Activated T-cell treated with anti-CD3 and anti-CD28 coated beads, Interleukin-2, amount 50 U/mL, for 72 hours (primary cell): ENCODE measurements around the gene MARCHF11. TPM values are rescaled to one million over a fixed set of nuclear protein-coding genes. Genes with fewer than 3 reads are reported as not detected.

Experiments
- ATAC-seq, 2 donors: fragments of 150-1000 bp; cut with Tn5 transposase; replicated peaks in 1 of 2; 2 replicates each; pipeline ENCODE4 v1.10.0; 2021; ENCODE audit warnings: moderate library complexity in 2 of 2, mild to moderate bottlenecking in 1 of 2
- DNase-seq, 2 donors: peaks; one replicate each; pipeline ENCODE4 v3.0.0; 2021 to 2022; ENCODE audit warnings: mixed read lengths in 1 of 2
- H3K27ac Mint-ChIP-seq: one replicate; pipeline ENCODE4 v1.8.0; 2022; ENCODE audit warnings: mild to moderate bottlenecking, moderate library complexity, mixed read lengths
- H3K27me3 Mint-ChIP-seq: one replicate; pipeline ENCODE4 v1.8.0; 2022; ENCODE audit warnings: low read depth, mixed read lengths
- H3K36me3 Mint-ChIP-seq, 2 donors: one replicate each; pipeline ENCODE4 v1.8.0; 2022; ENCODE audit warnings: mixed read lengths in 2 of 2, mild to moderate bottlenecking in 1 of 2; ENCODE audit not compliant: insufficient read depth in 2 of 2
- H3K4me1 Mint-ChIP-seq: one replicate; pipeline ENCODE4 v1.8.0; 2022; ENCODE audit warnings: low read depth, mixed read lengths
- H3K4me3 Mint-ChIP-seq, 2 donors: one replicate each; pipeline ENCODE4 v1.8.0; 2022; ENCODE audit warnings: mild to moderate bottlenecking in 2 of 2, mixed read lengths in 2 of 2, moderate library complexity in 2 of 2
- H3K9me3 Mint-ChIP-seq, 2 donors: one replicate each; pipeline ENCODE4 v1.8.0; 2022; ENCODE audit warnings: mixed read lengths in 2 of 2
- total RNA-seq, 2 donors: library from RNA; stranded (reverse); gene quantifications; one replicate each; pipeline ENCODE4 v1.2.3, GENCODE V29; 2022

MARCHF11 gene
- total RNA-seq, 2 donors from 2014 or later = not detected

DNA sequence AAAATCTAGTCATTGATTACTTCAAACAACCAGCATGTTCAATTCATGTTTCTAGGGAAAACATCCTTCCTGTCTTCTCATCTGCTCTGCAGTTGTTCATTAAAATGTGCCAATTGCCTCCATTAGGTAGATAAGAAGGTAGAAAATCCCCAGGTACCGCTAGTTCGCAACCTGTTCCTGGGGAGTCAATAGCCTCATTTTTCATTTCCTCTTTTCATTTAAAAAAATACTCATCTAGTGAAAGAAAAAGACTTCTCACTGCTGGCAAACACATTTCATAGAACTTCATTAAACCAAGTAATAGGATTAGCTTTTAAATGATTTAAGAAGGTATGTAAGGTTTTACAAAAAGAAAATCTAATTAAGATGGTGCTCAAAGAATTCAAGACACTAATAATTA, 113.3 kb downstream of the MARCHF11 start:
- H3K4me1 Mint-ChIP-seq = no peaks in the 10 kb centered on the region
- H3K27me3 Mint-ChIP-seq = no peaks in the 10 kb centered on the region
- peaks cover 3% of the 10 kb centered on the region in 2 donors for H3K9me3 Mint-ChIP-seq
- ATAC-seq (no peak), DNase-seq (no peak)
- no peaks in the 10 kb centered on the region for H3K36me3 Mint-ChIP-seq
- no peak overlapping the region for H3K4me3 Mint-ChIP-seq
- H3K27ac Mint-ChIP-seq = no peak overlapping the region

DNA sequence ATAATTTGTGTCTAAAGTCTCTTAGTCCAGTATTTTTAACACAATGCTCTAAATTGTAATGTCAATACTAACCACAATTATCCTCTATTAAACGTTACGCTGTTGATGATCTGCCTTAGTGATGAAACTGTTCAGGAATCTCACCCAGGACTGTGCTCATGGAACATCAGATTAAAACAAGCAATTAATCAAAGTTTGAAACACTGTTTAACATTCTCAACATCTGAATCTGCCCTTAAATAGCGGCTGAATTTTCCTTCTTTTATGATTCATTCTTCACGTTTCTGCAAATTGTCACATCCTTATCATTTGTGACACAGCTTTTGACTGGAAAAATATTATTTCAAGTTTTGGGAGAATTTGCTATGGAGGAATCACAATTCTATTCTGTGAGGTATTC, 113.8 kb downstream of the MARCHF11 start:
- H3K27ac Mint-ChIP-seq = no peak overlapping the region
- no peak for ATAC-seq

DNA sequence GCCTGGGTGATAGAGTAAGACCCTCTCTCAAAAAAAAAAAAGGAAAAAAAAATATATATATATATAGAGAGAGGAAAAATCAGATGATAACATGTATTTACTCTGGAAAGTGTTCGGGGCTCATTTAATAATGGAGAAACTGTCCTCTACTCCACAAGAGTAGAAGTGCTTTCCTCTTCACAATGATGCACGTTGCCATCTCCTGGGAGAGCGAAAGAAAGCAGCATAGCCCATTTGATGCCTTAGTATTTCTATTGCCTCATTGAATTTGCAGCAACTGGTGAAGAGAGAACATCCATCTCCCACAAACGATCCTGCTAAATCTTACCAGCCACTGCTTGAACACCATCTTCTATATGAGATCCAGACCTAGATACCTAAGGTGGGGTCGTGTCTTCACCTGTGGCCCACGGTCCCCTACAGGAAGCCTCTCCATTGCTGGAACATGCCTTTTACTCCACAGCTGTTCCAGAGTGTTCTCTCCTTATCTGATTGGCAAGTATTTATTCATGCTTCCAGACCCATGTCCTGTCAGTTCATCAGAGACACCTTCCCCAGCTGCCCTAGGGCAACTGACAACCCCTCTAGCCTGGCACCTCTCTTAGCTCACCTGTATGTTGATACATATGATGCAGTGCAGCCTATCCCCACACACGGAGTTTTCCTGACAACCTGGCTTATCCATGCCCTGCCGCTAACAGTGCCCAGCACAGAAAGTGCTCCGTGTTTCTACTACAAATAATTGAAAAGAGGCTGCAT, 115.3 kb downstream of the MARCHF11 start:
- no peak for DNase-seq
- no peaks in the 10 kb centered on the region for H3K36me3 Mint-ChIP-seq
- no peaks in the 10 kb centered on the region for H3K27me3 Mint-ChIP-seq
- H3K27ac Mint-ChIP-seq = no peak overlapping the region
- no peak overlapping the region for H3K4me3 Mint-ChIP-seq
- H3K9me3 Mint-ChIP-seq = peaks cover 6 to 9% of the 10 kb centered on the region in 2 donors
- no peak for ATAC-seq
- no peaks in the 10 kb centered on the region for H3K4me1 Mint-ChIP-seq

More for the DNA sequence above, 113.8 kb downstream of the MARCHF11 start:
- Mint-ChIP-seq H3K36me3 (no peaks in the 10 kb centered on the region), H3K27me3 (no peaks in the 10 kb centered on the region), H3K9me3 (peaks cover 3 to 5% of the 10 kb centered on the region in 2 donors), H3K4me1 (no peaks in the 10 kb centered on the region), H3K4me3 (no peak overlapping the region)
- DNase-seq = no peak

DNA sequence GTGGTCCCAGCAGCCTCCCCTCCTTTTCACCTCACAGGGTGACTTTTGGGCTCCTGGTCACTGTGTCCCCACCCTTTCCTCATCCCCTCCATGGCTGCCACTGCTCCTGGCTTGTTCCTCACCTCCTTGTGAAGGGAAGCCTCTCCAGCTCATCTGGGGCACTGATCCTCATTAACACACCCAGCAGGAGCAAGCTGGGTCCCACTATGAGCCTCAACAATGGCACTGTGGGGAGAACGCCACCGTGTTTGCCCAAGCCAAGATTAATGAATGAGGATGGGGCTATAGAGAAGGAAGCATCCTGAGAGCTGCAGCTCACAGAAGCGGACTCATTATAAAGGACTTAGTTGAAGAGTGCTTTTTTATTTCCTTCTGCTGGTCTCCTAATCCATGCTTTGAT, 118.4 kb downstream of the MARCHF11 start:
- Mint-ChIP-seq H3K27ac (no peak overlapping the region), H3K4me3 (no peak overlapping the region), H3K36me3 (no peaks in the 10 kb centered on the region), H3K9me3 (peaks cover 8 to 15% of the 10 kb centered on the region in 2 donors), H3K4me1 (no peaks in the 10 kb centered on the region), H3K27me3 (no peaks in the 10 kb centered on the region)
- no peak for ATAC-seq
- DNase-seq = no peak

DNA sequence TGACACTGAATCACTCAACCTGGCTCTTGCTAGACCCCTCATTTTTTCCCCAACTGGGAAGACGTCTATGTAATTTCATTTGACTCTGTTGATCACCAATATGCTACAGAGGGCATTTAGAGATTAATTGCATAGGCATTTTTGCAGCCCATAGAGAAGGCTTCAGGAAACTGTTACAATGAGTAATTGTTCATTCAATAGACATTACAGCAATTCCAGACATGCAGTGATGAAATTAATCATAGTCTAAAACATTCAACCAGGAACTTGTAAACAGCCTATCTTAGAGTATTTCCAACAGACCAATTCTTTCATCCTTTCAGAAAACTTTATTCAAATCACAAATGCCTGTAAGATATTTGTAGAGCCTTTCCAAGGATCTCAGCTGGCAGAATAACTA, 122.3 kb downstream of the MARCHF11 start:
- ATAC-seq (no peak), DNase-seq (no peak)
- Mint-ChIP-seq H3K27me3 (no peaks in the 10 kb centered on the region), H3K4me1 (no peaks in the 10 kb centered on the region), H3K9me3 (peaks cover 8 to 20% of the 10 kb centered on the region in 2 donors), H3K36me3 (no peaks in the 10 kb centered on the region), H3K4me3 (no peak overlapping the region), H3K27ac (no peak overlapping the region)

DNA sequence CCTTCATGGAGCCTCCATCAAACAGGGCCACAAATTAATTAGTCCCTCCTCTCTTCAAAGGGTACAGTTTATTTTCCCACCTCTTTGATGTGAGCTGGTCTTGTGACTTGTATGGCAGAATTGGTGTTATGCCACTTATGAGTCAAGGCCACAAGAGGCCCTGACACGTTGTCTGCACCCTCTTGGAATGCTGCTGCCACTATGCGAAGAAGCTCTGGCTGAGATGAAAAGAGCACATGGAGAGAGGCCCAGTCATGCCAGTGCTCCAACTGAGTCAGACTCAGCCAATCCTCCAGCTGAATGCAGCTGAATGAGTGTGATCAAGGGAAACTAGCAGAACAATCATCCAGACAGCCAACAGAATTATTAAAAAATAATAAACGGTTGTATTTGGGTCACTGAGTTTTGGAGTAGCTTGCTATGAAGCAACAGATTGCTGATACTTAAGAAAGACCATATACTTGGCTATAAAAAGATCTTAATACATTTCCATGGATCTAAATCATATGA, 128.3 kb downstream of the MARCHF11 start:
- ATAC-seq (no peak), DNase-seq (no peak)
- H3K4me3 Mint-ChIP-seq = no peak overlapping the region
- H3K27me3 Mint-ChIP-seq = no peaks in the 10 kb centered on the region
- H3K27ac Mint-ChIP-seq = no peak overlapping the region
- H3K4me1 Mint-ChIP-seq = no peaks in the 10 kb centered on the region
- peaks cover 0 to 1% of the 10 kb centered on the region in 2 donors for H3K36me3 Mint-ChIP-seq
- H3K9me3 Mint-ChIP-seq = peaks cover 3 to 11% of the 10 kb centered on the region in 2 donors

DNA sequence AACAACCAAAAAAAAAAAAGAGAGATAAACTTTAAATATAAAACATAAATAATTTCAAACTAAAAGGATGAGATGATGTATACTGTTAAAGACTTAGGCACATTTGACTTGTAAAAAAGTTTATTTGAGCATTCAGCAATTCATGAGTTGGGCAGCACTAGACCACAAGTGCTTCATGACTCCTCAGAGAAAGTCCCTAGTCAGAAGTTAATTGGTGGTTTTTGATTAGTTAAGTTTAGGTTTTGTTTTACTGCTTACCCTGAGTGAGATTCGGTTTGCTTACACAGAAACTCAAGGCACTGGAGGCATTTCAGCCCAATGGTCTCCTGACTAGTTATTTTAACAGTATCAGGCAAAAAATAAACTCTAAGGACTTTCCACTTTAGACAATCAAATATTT, 129.2 kb downstream of the MARCHF11 start:
- Mint-ChIP-seq H3K36me3 (peaks cover 0 to 1% of the 10 kb centered on the region in 2 donors), H3K4me1 (no peaks in the 10 kb centered on the region), H3K27ac (no peak overlapping the region), H3K27me3 (no peaks in the 10 kb centered on the region), H3K4me3 (no peak overlapping the region), H3K9me3 (peaks cover 3 to 13% of the 10 kb centered on the region in 2 donors)
- no peak for ATAC-seq
- no peak for DNase-seq

DNA sequence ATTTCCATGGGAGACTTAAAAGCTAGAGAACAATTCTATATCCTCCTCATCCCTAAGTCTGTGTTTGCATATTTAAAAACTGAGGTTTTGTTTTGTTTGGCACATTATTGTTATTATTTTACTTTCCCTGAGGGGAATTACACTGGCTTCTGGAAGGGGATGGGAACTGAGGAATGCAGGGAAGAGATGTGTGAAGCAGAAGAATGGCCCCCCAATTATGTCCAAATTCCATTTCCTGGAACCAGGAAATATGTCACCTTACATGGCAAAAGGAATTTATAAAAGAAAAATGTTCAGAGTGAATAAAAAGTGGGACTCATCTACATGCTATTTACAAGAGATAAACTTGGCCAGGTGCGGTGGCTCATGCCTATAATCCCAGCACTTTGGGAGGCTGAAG, 129.8 kb downstream of the MARCHF11 start:
- Mint-ChIP-seq H3K4me1 (no peaks in the 10 kb centered on the region), H3K27me3 (no peaks in the 10 kb centered on the region), H3K4me3 (no peak overlapping the region), H3K9me3 (peaks cover 3 to 13% of the 10 kb centered on the region in 2 donors), H3K27ac (no peak overlapping the region), H3K36me3 (peaks cover 0 to 1% of the 10 kb centered on the region in 2 donors)
- ATAC-seq (no peak), DNase-seq (no peak)

DNA sequence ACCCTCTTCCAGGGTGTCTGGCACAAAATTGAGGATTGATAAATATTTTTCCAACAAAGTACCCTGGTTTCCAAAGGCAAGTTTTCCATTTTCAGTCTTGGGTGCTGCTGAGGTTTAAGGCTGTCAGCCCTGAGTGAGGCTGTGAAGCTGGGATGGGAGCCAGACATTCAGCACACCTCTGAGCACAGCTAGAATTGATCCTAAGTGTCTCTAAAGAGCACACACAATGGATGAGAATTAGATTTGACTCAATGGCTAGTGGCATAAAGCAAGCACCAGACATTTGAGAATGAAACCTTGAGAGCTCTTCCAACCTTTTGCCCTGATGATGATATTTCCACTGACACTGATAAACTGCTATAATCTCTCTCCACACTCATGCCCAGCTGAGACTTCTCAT, 131.5 kb downstream of the MARCHF11 start:
- H3K27me3 Mint-ChIP-seq = no peaks in the 10 kb centered on the region
- no peak overlapping the region for H3K27ac Mint-ChIP-seq
- ATAC-seq (no peak), DNase-seq (no peak)
- H3K36me3 Mint-ChIP-seq = peaks cover 0 to 1% of the 10 kb centered on the region in 2 donors
- peaks cover 3 to 10% of the 10 kb centered on the region in 2 donors for H3K9me3 Mint-ChIP-seq
- H3K4me3 Mint-ChIP-seq = no peak overlapping the region
- H3K4me1 Mint-ChIP-seq = no peaks in the 10 kb centered on the region

DNA sequence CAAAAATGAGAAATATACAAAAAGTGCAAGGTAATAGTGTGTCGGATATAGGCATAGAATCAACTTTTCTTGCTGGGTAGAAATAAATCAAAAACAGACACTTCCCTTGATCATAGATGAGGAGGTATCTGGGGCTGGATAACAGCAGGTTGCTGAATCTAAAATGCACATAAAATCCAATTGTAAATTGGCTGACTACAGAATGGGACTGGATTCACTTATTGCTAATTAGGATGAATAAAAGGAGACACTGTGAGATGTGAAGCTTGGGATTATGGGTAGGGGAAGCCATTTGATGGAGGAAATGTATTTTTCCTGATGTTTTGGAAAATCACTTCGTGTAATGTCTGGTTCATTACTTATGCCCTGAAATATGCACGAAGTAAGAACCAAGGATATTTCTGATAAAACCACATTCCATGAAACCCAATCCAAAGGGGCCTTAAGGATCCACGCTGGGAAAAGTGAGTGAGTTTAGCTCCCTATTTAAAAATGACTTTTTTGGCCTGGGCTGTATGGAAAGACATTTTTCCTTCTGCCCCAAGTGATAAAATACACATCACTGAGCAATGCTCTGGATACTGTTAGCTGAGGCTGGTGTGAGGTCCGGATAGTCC, 136.1 kb downstream of the MARCHF11 start:
- no peak for ATAC-seq
- no peaks in the 10 kb centered on the region for H3K27me3 Mint-ChIP-seq

DNA sequence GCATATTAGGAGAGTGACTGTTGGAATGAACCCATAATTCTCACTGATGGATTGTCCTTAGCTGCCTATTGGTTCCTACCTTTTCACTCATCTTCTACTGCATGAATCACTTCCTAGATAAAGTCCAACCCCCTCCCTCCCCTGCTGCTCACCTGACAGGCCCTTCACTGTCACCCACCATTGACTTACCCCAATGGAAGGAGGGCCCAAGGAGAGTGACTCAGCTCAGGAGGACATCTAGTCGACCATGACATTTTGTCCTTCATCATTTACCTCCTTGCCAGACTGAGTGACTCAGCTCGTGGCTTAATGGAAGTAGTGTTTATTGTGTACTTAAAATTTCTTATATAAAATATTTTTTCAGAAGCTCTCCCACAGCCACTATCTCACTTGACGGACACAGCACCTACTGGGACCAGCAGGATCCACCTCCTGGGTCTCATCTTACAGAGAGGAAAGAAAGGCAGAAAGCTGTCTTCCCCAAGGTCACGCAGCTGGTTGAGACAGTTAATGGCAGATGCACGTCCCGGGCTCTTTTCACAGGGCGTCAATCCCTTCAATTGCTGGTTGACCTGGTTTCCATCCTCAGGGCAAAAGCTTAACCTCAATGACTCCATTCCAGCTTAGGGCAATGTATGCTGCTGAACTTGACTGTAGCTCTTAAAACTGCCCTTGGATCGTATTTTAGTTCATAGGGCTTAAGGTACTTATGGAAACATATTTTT, 142.3 kb downstream of the MARCHF11 start:
- H3K27ac Mint-ChIP-seq = no peak overlapping the region
- H3K4me1 Mint-ChIP-seq = no peaks in the 10 kb centered on the region
- no peaks in the 10 kb centered on the region for H3K36me3 Mint-ChIP-seq
- DNase-seq (no peak), ATAC-seq (no peak)
- no peaks in the 10 kb centered on the region for H3K27me3 Mint-ChIP-seq
- peaks cover 1 to 2% of the 10 kb centered on the region in 2 donors for H3K9me3 Mint-ChIP-seq
- no peak overlapping the region for H3K4me3 Mint-ChIP-seq

More for the DNA sequence above, 136.1 kb downstream of the MARCHF11 start:
- H3K27ac Mint-ChIP-seq = no peak overlapping the region
- H3K4me1 Mint-ChIP-seq = no peaks in the 10 kb centered on the region
- H3K36me3 Mint-ChIP-seq = peaks cover 0 to 1% of the 10 kb centered on the region in 2 donors
- DNase-seq = no peak
- H3K4me3 Mint-ChIP-seq = no peak overlapping the region
- peaks cover 4 to 8% of the 10 kb centered on the region in 2 donors for H3K9me3 Mint-ChIP-seq

DNA sequence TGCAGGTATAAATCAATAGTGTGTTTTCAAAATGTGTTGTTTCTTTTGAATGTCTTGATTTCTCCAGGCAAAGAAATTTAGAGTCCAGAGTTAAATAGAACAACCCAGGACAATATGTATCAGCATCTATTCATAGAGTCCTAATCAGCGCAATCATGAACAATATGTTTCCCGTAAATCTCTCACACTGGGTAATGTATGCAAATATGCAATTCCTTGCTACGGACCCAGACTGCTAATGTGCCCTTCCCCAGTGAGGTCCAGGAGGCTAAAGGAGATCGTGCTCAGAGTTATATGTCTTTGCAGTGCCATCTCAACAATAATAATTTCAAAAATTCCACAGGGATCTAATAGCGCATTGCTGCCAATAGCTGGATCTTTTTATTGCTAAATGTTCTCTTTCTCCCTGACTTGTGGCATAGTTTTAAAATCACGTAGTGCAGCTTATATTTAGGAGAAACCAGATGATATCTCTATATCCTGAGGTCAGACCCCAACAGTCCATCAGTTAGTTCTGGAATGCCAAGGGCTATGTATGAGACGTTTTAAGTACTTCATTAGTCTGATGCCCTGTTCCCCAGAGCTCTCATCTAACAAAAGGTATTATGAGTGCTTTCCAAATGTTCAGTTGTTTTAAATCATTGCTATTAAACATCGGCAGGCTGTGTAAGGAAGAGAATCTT, 145.1 kb downstream of the MARCHF11 start:
- H3K36me3 Mint-ChIP-seq = no peaks in the 10 kb centered on the region
- ATAC-seq (no peak), DNase-seq (no peak)
- H3K4me1 Mint-ChIP-seq = no peaks in the 10 kb centered on the region
- H3K4me3 Mint-ChIP-seq = no peak overlapping the region
- no peak overlapping the region for H3K27ac Mint-ChIP-seq
- H3K9me3 Mint-ChIP-seq = peaks cover 1% of the 10 kb centered on the region in 2 donors
- no peaks in the 10 kb centered on the region for H3K27me3 Mint-ChIP-seq
